Measurements from ENCODE around the gene SHMT2. TPM values are rescaled to one million over a fixed set of nuclear protein-coding genes. Genes with fewer than 3 reads are reported as not detected.

Gene SHMT2
- total RNA-seq (2014; rRNA removed; shearing (Covaris generic)): 295 and 298 TPM in 2 replicates

DNA sequence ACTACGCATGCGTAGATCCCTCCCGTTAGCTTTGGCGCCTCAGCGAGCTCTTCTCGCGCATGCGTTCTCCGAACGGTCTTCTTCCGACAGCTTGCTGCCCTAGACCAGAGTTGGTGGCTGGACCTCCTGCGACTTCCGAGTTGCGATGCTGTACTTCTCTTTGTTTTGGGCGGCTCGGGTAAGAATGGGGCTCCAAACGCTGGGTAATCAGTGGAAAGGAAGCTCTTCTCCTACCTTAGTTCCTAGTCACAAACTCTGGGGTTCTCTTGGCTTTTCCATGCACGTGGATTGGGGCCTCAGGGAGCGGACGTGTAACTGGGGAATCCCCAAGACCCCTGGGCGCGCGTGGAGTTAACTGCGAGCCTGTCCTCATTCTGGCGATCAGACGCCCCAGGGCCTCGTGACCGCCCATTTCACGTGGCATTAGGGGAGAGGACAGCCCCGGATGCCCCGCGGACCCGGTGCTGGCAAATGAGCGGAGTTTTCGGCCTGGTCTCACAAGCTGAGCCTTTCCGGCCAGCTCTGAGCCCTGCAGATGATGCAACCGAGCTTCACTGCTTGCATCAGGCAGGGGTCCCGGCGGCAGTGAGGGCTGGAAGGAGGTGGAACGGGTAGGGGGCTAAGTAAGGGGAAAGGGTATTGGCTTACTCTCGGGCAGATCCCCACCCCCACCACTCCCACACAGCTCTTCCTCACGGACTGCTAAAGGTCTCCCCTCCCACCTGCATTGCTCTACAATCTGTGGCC lies at the start of gene SHMT2:
TSS of gene SHMT2 (plus strand) at position 78 of the 747 bp plus-strand sequence. CDS start at position 146, 68 bp downstream.
- DNase-seq (ENCODE audit: low spot score): peak; percentile 99

- DNase-seq (ENCODE audit: low spot score): no peak
These were observed 49.1 kb upstream of the SHMT2 start for GRCh38 chr12:57180321-57180989.

GRCh38 chr12:57181072-57181471 lies 48.4 kb upstream of the SHMT2 start:
- DNase-seq (ENCODE audit: low spot score): no peak

DNA sequence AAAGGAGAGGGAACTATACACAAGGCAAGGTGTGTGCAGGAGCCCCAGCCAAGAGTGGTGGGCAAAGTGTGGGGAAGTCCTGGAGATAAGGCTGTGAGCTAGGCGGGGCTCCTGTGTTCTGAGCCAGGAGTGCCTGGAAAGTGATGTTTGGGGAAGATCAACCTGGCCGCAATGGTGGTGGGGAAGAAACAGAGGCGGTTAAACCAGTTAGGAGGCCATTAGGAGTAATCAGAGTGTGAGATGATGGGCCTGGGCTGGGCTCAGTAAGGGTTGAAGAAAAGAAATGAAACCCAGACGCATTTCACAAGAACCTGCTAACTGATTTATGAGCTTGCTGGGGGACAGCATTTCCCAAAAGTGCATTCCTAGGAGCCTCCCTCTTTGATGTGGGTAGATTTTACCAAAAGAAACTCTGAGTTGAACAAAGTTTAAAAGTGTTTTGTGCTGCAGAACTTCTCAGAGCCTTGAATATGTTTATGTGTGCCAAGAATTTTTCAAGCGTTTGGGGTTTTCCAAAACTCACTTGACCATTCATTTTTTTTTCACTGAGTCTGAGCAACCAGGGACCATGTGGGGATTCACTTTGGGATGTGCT lies 47.9 kb upstream of the SHMT2 start:
- DNase-seq (ENCODE audit: low spot score): no peak

DNA sequence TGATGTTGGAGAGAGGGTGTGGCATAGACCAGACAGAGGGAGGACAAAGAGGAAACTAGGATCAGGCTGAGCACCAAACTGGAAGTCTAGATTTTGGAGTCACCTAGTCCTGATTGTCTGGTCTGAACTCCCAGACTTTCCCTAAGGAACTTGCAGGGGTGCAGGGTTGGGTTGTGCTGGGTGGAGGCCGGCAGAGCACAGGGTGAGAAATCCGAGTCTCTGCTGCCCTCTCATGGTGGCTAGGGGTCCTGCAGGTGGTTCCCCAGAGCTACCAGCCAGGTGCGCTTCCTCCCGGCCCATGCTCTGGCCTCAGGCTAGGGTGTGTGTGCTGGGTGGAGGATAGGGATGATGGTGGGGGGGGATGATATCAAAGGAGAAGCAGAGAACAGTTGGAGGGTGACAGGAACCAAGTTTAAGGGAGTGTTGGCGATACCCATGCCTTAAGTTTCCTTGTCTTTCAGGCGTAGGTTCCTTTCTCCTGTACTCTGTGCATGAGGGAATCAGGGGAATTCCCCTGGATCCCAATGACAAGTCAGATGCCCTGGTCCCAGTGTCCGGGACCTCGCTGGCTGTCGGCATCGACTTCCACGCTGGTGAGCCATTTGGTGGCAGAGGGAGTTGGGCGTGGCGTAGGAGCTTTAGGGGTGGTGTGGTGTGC lies 46.5 kb upstream of the SHMT2 start:
- peak; percentile 91 for DNase-seq (ENCODE audit: low spot score)

- no peak for DNase-seq (ENCODE audit: low spot score)
These were observed 45.4 kb upstream of the SHMT2 start for GRCh38 chr12:57183939-57184725.

DNA sequence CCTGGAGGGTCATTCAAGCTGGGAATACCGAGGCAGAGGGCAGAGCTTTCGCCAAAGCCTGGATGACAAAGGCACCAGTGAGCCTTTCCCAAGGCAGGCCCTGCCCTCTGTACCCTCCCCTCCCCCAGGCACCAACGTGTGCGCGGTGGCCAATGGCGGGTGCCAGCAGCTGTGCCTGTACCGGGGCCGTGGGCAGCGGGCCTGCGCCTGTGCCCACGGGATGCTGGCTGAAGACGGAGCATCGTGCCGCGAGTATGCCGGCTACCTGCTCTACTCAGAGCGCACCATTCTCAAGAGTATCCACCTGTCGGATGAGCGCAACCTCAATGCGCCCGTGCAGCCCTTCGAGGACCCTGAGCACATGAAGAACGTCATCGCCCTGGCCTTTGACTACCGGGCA lies 44.1 kb upstream of the SHMT2 start:
- no peak for DNase-seq (ENCODE audit: low spot score)

GRCh38 chr12:57185906-57186508 lies 43.5 kb upstream of the SHMT2 start:
- DNase-seq (ENCODE audit: low spot score): no peak

DNA sequence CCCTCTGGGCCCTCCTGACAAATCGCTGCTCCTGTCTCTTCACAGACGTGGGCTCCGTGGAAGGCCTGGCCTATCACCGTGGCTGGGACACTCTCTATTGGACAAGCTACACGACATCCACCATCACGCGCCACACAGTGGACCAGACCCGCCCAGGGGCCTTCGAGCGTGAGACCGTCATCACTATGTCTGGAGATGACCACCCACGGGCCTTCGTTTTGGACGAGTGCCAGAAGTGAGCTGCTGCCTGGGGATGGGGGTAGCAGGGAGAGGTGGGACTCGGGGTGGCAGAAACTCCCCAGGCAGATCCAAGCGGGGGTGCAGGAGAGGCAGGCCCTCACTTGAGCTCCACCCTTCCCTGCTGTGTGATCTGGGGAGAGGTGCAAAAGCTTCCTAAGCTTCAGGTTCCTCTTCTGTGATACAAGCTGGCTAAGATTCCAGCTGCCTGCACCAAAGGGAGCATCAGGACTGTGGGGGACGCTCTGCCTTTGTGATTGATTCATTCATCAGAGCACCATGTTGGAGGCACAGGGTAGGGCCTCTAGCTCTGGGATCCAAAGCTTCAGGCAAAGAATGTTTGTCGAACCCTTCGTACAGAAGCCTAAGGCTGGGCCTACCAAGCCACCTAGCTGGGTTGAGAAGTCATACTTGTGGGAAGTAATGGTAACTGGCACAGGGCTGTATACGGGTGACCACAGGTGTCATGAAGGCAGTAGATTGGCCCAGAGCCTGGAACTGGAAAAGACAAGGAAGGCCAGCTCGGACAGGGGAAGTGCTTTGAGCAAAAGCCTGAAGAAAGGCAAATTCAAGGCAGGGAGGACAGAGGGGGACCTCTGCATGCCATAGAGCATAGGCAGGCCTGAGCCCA lies 42.1 kb upstream of the SHMT2 start:
- DNase-seq (ENCODE audit: low spot score): no peak

- DNase-seq (ENCODE audit: low spot score): no peak
These were observed 41.5 kb upstream of the SHMT2 start for GRCh38 chr12:57188090-57188425.

GRCh38 chr12:57190037-57190436 lies 39.5 kb upstream of the SHMT2 start:
- DNase-seq (ENCODE audit: low spot score): no peak

DNA sequence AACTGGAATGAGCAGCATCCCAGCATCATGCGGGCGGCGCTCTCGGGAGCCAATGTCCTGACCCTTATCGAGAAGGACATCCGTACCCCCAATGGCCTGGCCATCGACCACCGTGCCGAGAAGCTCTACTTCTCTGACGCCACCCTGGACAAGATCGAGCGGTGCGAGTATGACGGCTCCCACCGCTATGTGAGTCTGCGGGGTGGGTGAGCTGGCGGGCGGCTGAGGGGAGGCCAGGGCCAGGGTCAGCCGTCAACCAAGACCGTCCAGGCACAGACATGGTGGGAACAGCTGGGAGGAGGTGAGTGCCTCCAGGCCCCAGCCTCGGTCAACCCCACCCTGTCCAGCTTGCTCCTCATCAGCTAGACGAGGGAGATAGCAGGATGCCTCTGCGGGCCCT lies 38.7 kb upstream of the SHMT2 start:
- DNase-seq (ENCODE audit: low spot score): no peak

DNA sequence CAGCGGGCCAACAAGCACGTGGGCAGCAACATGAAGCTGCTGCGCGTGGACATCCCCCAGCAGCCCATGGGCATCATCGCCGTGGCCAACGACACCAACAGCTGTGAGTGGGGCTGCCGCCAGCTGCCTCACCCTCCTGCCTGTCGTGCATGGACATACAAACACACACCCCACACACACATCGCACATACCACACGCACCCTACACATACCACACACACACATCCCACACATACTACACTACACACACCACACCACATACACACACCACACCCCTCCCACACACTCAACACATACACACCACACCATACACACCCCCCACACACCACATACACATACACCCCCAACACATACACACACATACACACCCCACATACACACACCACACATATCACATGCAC lies 38.1 kb upstream of the SHMT2 start:
- no peak for DNase-seq (ENCODE audit: low spot score)

DNA sequence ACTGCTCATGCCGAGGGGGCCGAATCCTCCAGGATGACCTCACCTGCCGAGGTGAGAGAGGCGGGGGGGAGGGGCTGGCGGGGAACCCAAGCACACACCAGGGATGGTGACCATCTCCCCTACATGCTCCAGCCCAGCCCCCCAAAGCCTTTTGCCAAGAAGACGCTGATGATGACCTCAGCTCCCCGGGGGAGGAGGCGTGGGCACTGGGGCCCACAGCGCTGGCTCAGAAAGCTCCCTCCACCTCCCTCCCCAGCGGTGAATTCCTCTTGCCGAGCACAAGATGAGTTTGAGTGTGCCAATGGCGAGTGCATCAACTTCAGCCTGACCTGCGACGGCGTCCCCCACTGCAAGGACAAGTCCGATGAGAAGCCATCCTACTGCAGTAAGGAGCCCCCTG lies 36.6 kb upstream of the SHMT2 start:
- no peak for DNase-seq (ENCODE audit: low spot score)

DNA sequence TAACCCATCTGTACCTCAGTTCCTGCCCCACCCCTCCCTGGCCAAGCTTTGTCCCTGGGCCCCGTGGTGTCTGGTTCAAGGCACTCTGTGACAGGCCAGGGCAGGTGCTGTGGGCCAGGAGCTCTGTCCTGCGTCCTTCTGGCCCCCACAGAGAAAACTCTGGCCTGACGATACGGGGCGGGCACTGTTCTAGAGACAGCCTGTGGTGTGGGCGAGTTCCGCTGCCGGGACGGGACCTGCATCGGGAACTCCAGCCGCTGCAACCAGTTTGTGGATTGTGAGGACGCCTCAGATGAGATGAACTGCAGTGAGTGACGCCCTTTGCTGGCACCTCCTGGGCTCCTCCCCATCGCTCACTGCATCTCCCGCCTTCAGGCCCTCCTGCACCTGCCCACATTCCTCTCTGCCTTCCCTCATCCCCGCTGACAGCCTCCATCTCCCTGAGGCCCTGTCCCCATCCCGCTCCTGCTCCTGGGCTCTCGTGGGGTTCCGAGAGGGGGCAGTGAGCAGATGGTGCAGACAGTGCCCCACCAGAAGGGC lies 35.7 kb upstream of the SHMT2 start:
- DNase-seq (ENCODE audit: low spot score): no peak

DNA sequence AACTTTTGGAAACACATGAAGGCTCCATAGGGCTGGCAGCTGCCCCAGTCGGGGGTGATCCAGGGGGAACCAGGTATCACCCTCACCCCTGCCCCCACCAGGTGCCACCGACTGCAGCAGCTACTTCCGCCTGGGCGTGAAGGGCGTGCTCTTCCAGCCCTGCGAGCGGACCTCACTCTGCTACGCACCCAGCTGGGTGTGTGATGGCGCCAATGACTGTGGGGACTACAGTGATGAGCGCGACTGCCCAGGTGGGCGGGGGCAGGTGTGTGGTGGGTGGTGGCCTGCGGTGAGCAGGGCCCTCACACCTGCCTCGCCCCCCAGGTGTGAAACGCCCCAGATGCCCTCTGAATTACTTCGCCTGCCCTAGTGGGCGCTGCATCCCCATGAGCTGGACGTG lies 35.3 kb upstream of the SHMT2 start:
- DNase-seq (ENCODE audit: low spot score): no peak

DNA sequence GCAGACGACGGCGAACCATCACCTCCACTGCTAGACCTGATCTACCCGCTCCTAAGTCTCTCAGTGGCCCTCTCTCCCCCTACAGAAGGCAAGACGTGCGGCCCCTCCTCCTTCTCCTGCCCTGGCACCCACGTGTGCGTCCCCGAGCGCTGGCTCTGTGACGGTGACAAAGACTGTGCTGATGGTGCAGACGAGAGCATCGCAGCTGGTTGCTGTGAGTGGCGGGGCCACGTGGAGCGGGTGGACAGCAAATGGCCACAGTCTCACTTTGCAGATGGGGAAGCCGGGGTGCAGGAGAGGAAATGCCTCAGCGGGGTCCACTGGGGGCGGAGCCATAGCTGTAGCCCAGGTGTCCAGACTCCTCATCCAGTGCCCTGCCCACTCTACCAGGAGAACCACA lies 34.3 kb upstream of the SHMT2 start:
- no peak for DNase-seq (ENCODE audit: low spot score)

DNA sequence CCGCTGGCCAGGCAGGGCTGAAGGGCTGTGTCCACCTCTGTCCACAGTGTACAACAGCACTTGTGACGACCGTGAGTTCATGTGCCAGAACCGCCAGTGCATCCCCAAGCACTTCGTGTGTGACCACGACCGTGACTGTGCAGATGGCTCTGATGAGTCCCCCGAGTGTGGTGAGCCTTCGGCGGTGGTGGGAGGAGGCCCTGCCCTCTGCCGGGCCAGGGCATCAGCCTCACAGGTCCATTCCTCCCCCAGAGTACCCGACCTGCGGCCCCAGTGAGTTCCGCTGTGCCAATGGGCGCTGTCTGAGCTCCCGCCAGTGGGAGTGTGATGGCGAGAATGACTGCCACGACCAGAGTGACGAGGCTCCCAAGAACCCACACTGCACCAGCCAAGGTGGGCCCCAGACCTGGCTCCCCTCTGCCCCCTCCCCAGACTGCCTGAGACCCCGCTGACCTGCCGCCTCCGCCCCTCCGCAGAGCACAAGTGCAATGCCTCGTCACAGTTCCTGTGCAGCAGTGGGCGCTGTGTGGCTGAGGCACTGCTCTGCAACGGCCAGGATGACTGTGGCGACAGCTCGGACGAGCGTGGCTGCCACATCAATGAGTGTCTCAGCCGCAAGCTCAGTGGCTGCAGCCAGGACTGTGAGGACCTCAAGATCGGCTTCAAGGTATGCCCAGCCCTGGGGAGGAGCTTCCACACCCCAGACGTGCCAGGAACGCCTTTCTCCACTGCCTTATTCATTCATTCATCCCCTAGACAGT lies 33.7 kb upstream of the SHMT2 start:
- DNase-seq (ENCODE audit: low spot score): no peak

DNA sequence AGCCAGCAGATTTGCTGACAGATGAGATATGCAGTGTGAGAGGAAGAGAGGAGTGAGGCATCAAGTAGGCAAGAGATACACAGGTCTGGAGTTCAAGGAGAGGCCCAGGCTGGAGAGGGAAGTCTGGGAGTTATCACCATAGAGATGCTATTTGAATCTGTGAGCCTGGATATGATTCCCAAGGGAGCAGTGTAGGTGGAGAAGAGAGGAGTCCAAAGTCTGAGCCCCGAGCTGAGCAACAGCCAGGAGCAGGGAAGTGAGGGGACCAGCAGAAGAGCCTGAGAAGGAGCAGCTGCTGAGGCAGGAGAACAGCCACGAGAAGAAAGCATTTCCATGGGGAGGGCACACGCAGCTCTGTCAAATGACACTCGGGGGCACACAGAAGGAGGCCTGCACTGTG lies 33.1 kb upstream of the SHMT2 start:
- DNase-seq (ENCODE audit: low spot score): no peak
